Measurements from ENCODE around the gene FAM216B. TPM values are rescaled to one million over a fixed set of nuclear protein-coding genes. Genes with fewer than 3 reads are reported as not detected.
"Not testable (repeated sequence)": the region's sequence is repeated elsewhere in the genome, so short reads cannot be mapped to it uniquely, and the experiment has no call there.

FAM216B gene
- polyA plus RNA-seq, 1 donor, result not detected

- DNase-seq, result peak; percentile 25
These were observed 5.3 kb downstream of the FAM216B start for GRCh38 chr13:42786715-42787114.

- DNase-seq, result no peak
These were observed 7.2 kb downstream of the FAM216B start for GRCh38 chr13:42788601-42789000.

GRCh38 chr13:42792154-42792553 is 10.8 kb downstream of the FAM216B start:
- no peak for DNase-seq

GRCh38 chr13:42794577-42795275 is 13.3 kb downstream of the FAM216B start:
- no peak for DNase-seq

GRCh38 chr13:42795666-42796065 is 14.3 kb downstream of the FAM216B start:
- no peak for DNase-seq

GRCh38 chr13:42796747-42797356 is 15.5 kb downstream of the FAM216B start:
- DNase-seq, result no peak

GRCh38 chr13:42798118-42798517 is 16.7 kb downstream of the FAM216B start:
- no peak for DNase-seq

- DNase-seq, result no peak
These were observed 18.8 kb downstream of the FAM216B start for GRCh38 chr13:42800109-42800643.

- no peak for DNase-seq
These were observed 22.3 kb downstream of the FAM216B start for GRCh38 chr13:42803563-42804204.

GRCh38 chr13:42804244-42804874 is 23.0 kb downstream of the FAM216B start:
- DNase-seq, result no peak

GRCh38 chr13:42807241-42807640 is 25.9 kb downstream of the FAM216B start:
- no peak for DNase-seq

- no peak for DNase-seq
These were observed 26.5 kb downstream of the FAM216B start for GRCh38 chr13:42807866-42808265.

GRCh38 chr13:42808341-42808940 is 27.1 kb downstream of the FAM216B start:
- DNase-seq, result no peak

GRCh38 chr13:42812316-42812715 is 30.9 kb downstream of the FAM216B start:
- no peak for DNase-seq

- no peak for DNase-seq
These were observed 33.5 kb downstream of the FAM216B start for GRCh38 chr13:42814868-42815267.

- DNase-seq, result no peak
These were observed 34.3 kb downstream of the FAM216B start for GRCh38 chr13:42815681-42816080.

GRCh38 chr13:42816538-42816937 is 35.2 kb downstream of the FAM216B start:
- DNase-seq, result no peak

GRCh38 chr13:42819687-42820086 is 38.3 kb downstream of the FAM216B start:
- DNase-seq, result not testable (repeated sequence)

GRCh38 chr13:42820451-42820850 is 39.1 kb downstream of the FAM216B start:
- DNase-seq, result no peak

GRCh38 chr13:42821437-42821836 is 40.1 kb downstream of the FAM216B start:
- DNase-seq, result no peak

- no peak for DNase-seq
These were observed 51.1 kb downstream of the FAM216B start for GRCh38 chr13:42832341-42833096.

Data from left kidney (tissue), 2 donors.